Esophagus mucosa (tissue), 1 donor: ENCODE measurements around the gene PRICKLE2. TPM values are rescaled to one million over a fixed set of nuclear protein-coding genes. Genes with fewer than 3 reads are reported as not detected.

Source experiments
- ATAC-seq: fragments of 200-7000 bp; cut with Tn5 transposase; one replicate; pipeline ENCODE4 v1.9.1; 2020
- total RNA-seq: library from RNA; stranded (reverse); gene quantifications from one replicate; pipeline ENCODE4 v1.2.4, GENCODE V29; 2023
- donor health status: DM: yes; HTN: yes; CAD: no.

Gene PRICKLE2
- total RNA-seq, 1 donor from 2014 or later: 6.0 TPM

GRCh38 chr3:64155328-64155727 lies 69.9 kb downstream of the PRICKLE2 start:
- no peak for ATAC-seq

DNA sequence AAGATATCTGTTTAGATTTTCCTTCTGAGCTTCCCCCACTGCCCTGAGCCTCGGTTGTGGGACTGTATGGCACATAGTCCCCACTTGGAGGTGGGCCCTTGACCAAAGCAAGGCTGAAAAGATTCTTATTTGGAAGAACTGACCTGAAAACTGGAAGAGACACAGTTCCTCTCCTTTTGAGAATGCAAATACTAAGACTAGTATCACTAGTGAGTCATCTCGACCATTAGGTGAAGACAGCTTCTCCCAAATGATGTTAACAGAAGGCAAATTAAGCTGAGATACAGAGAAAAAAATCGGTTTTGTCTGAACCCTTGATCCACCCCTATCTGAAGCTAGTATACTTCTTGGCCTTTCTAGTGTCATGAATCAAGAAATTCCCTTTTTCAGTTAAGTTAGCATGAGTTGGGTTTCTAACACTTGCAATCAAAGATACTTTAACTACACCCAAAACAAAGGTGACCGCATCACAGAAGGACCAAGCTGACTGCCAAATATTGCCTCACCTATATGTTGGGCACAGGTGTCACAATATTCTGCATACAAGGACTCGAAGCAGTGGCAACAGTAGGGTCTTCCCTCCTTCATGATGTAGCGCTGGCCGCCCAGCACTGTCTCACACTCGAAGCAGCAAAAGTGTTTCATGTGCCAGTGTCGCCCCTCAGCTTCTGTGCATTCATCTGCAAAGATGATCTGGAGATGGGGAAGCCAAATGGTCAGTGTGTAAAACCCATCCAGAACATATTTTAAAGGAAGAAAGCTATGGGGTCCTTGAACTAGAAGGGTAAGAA lies 72.4 kb downstream of the PRICKLE2 start:
- no peak for ATAC-seq

DNA sequence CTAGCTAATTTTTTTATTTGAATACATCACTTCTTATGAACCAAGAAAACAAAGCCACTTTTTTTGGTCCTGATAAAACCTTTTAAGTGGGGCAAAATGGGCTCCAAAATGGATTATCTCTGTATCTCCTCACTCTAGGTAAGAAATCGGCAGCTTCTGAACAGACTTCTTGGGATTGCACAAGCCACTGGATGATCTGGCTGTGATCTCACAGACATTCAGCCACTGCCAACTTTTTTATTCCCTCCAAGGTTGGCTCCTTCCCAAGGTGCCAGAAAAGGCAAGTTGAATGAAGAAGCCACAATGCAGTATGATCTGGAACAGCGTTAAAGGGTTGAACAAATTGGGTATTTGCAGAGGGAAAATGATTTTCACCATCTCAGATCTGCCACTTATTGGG lies 73.2 kb downstream of the PRICKLE2 start:
- ATAC-seq: peak; percentile 74

DNA sequence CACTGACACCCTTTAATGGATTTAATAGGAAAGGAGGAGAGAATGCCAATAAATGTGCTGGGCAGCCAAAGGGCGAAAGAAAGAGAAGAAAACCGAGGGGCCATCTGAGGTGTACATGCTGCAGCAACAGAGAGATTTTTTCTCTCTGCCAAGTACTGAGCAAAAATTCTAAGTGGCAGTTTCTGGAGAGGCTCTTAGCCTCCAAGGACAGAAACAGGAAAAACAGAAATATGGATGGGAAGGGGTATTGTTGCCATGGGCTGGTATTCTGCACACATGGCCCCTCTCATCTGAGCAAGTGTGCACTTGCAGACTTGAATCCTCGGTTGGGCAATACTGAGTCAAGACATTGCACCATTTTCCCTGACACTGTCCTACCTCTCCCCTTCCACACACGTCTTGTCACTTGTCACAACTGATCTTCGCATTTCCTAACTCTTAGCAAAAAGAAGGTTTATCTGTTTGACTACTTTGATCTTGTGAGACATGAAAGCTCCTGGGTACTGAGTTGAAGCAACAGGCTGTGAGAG lies 73.9 kb downstream of the PRICKLE2 start:
- peak; percentile 81 for ATAC-seq

- peak; percentile 50 for ATAC-seq
These were observed 74.6 kb downstream of the PRICKLE2 start for GRCh38 chr3:64150623-64151207.

DNA sequence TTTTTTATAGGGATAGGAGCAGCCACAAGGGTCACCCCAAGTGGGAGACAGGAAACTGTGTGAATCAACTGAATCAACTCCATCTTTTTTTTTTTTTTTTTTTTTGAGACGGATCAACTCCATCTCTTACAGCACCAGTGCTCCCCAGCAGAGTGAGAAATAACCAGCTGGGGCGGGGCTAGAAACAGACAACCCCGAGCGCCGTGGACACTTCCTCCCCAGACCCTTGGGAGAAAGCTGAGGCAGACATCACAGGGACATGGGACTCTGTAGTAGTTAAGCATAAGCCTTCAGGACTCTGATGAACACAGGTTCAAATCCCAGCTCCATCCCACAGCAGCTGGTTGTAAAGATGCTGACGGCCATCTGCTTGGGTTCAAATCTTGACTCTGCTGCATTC lies 75.4 kb downstream of the PRICKLE2 start:
- no peak for ATAC-seq

DNA sequence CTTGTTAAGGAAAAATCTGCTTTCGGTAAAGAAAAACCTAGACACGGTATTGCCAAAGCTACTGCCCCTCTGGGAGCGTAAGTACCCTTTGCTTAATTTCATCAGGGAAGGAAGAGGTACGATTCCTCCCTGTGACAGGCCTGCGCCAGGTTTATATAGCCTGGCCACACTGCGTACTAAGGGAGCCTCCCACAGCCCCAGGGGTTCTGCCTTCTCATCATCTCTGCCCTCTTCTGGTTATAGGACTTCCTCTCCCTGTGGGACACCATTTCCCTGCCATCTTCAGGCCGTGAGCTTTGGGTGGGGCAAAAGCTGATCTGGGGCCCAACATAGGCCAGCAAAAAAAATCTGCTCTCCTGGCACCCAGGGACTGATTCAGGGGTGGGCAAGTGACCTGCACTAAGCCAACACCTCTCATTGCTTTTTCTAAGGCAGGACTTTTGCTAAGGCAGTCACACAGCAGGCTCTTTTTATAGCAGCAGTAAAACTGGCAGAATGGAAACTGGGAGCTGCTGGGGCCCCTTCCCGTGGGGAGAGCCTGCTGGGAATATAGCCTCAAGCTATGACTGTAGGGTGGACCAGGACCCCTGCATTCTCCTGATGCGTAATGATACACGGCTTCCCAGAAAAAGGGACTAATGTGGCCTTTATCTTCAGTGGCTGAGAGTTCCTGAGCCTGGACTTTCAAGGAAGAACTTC lies 76.2 kb downstream of the PRICKLE2 start:
- ATAC-seq: no peak

GRCh38 chr3:64147211-64147610 lies 78.1 kb downstream of the PRICKLE2 start:
- ATAC-seq: no peak

DNA sequence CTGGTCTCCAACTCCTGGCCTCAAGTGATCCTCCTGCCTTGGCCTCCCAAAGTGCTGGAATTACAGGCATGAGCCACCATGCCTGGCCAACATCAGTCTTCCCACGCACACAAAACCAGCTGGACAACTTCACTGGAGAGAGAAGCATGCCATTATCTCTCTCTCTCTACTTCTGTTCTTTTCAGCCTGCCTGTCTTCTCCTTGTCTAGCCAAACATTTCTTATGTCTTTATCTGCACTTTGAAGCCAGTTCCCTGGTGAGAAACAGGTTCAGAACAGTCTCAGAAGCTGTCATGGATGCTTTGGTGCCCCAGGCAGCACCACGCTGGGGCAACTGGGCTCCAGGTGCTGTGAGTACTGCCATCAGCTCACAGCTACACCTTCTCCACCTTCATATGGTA lies 79.8 kb downstream of the PRICKLE2 start:
- ATAC-seq: no peak

DNA sequence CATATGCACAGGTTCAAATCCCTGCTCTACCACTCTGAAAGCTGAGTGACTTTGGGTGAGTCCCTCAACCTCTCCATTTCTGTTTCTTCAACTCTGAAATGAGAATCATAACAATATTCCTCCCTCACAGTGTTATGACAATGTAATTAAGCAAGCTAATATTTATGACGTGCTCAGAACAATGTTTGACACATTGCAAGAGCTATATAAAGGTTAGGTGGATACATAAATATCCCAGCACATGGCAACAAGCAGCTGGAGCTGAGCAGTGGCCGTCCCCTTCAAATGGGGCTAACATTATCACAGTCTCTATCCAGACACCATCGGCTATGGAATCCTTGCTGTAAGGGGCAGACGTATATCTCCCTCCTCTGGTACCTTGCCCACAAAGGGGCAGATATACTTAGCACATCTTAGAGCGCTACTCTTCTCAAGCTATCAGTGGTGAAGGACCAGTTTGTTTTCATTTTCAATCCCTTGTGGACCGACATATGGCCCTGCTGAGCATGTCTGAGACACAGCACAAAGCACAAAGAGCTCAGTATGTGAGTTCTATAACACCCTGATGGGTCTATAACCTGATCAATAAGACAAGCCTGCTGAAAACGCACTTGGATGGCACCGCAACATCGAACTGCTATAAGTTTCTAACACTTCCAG lies 80.9 kb downstream of the PRICKLE2 start:
- no peak for ATAC-seq

DNA sequence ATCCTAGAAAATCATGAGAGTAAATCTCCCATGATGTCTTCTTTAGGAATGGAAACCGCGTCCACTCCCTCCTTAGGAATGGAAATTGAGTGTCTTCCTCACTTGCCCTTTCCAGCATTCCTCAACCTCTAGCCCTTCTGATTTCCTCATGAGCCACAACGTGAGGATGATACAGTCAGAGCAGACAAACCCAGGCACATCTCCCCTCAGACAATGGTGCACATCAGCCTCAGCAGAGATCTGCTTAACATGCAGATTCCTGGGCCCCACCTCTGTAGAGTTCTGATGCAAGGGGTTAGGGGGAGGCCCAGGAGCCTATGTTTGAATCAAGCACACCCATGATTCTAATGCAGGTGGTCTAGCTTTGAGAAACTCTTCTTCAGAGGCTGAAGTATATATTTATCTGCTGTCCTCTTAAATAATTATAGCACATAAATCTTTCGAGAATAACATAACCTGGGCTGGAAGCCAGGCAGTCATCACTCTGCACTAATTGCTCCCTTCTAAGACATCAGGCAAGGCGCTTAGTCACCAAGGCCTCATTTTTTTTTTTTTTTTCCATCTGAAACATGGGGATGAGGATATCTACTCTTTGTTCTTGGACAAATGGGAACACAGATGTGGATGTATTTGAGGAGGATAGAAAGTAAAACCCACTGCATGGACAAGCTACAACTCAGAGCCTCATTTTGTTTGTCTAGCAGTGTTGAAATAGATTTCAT lies 81.7 kb downstream of the PRICKLE2 start:
- peak; percentile 68 for ATAC-seq

- peak; percentile 79 for ATAC-seq
These were observed 83.8 kb downstream of the PRICKLE2 start for GRCh38 chr3:64141476-64141875.

- ATAC-seq: no peak
These were observed 84.6 kb downstream of the PRICKLE2 start for GRCh38 chr3:64140651-64141050.

DNA sequence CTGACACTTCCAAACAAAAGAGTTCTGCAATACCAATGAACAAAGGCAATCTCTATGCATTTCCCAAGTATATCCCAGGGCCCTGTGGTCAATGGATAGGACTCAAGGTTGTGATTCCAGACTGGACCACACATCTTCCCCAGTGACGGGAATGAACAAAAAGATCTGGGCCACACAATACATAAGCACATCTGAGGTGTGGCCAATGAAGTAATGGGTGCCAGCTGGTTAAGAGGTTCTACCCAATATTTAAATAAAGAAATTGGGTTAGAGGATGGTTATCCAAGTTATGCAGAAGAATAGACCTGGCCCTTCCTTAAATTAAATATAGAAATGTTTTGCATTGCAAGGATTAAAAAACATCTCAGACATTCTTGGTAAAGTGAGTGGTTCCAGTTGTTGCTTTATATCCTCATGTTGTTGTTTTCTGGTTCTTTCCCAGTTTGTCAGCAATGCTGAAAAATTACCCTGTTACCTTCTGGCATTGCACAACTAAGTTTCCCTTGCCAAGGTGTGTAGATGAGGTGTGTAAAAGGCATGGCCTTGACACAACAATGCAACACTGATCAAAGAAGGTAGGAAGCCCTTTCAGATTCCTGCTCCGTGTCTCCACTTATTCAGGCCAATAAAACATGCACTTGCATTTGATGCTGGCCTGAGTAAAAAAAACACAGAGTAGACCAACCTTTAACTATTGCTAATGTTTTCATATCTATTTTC lies 86.5 kb downstream of the PRICKLE2 start:
- ATAC-seq: no peak

DNA sequence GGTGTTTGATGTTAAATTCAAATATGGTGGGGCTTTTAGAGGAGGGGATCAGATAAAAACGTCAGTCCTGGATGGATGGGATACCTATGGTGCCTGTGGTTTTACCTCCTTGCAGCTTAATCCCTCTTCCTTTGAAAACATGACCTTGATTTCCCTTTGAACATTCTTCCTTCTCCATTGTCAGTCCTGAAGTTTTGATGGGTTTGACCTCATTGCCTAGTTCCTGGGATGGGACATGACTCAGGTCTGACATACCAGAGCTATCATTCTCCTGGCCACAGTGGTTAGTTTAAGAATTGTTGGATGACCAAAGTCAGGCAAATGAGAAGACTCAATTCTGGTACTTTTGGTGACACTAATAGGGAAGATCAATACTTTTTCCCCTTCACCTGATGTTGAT lies 87.2 kb downstream of the PRICKLE2 start:
- ATAC-seq: no peak

- ATAC-seq: no peak
These were observed 90.4 kb downstream of the PRICKLE2 start for GRCh38 chr3:64134882-64135281.

GRCh38 chr3:64133987-64134386 lies 91.3 kb downstream of the PRICKLE2 start:
- no peak for ATAC-seq

DNA sequence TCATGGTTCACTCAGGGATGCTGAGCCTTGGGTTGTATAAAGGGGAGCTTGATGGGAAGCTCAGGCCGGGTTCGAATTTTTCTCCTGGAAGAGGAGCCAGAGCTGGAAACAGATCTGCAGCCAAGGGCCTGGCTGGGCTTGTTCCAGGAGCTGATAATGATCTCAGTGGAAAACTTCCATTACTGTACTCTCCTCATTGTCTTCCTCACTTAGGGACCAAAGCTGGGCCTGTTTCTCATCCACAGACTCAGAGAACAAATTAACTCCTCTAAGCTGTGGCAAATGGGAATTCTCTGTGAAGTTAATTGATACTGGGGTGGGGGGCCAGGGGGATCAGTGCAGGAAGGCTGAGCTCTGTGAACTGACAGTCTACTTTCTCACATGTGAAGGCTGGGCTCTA lies 92.0 kb downstream of the PRICKLE2 start:
- no peak for ATAC-seq

- no peak for ATAC-seq
These were observed 93.4 kb downstream of the PRICKLE2 start for GRCh38 chr3:64131725-64132469.

DNA sequence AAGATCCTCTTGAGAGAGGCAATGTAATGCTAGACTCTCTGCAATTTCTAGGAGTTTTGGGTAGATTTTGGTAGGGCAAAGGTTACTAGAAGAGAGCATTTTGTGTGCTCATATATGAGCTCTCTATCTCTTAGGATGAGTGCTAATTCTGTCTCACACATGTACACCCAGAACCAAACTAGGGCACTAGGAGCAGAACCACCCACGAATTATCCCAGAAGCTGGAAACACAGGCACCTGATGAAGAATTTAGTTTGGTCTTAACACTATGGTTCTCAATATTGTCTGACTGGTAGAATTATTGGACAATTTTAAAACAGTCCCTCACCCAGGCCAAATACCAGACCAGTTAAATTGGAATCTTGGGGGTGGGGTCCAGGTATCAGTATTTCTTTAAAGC lies 94.8 kb downstream of the PRICKLE2 start:
- no peak for ATAC-seq

DNA sequence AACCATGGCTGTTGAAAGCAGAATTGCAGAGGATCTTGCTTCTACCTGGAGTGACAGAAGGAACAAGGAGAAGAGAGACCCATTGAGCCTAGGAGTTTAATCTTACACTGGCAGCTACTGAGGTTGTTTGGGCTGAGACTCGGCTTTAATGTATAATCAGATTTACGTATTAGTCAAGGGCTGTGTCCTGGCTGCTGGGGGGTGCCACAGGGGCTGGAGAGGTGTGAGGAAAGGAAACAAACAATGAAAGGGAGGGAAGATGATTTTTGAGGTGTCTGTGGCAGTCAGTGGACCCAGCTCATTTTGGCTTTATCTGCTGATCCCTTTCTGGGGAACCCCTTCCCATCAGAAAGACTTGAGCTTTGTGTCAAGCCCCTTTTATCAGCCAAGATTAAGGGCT lies 95.7 kb downstream of the PRICKLE2 start:
- ATAC-seq: no peak
